Raji (cell line): ENCODE measurements around the gene NDFIP2.

ENCODE experiments used
- POLR2A ChIP-seq: IDR thresholded peaks from 2 replicates; pipeline ENCODE4 v1.6.1; 2011; ENCODE audit warnings: low read depth, low read length, control low read depth; ENCODE audit not compliant: insufficient read depth

NDFIP2 gene, protein sequence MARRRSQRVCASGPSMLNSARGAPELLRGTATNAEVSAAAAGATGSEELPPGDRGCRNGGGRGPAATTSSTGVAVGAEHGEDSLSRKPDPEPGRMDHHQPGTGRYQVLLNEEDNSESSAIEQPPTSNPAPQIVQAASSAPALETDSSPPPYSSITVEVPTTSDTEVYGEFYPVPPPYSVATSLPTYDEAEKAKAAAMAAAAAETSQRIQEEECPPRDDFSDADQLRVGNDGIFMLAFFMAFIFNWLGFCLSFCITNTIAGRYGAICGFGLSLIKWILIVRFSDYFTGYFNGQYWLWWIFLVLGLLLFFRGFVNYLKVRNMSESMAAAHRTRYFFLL

DNA sequence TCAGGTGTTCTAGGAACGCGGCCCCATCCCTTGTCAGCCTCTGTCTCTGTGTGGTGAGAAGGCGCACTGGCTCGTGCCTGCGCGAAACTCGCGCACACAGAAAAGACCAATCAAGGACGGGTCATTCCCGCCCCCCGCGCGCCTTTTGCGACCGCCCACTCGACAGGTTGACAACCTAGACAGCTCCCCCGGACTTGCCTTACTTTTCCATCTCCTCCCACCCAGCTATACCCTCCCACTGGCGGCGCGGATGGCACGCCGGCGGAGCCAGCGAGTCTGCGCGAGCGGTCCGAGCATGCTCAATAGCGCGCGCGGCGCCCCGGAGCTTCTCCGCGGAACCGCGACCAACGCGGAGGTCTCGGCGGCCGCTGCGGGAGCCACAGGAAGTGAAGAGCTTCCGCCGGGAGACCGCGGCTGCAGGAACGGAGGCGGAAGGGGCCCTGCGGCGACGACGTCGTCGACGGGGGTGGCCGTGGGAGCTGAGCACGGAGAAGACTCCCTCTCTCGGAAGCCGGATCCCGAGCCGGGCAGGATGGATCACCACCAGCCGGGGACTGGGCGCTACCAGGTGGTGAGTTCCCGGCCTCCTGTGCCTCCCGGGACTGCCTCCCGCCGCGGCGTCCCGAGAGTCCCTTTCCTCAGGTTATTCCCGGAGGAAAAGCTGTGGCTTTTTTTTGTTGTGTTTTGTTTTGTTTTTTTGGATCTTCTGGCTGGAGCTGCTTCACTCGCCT, at the start of gene NDFIP2:
Gene NDFIP2 (plus strand): TSS at position 202 of the 731 bp plus-strand sequence. CDS start 49 bp downstream, at position 251.
- TF ChIP-seq POLR2A, result peak; percentile 48

DNA sequence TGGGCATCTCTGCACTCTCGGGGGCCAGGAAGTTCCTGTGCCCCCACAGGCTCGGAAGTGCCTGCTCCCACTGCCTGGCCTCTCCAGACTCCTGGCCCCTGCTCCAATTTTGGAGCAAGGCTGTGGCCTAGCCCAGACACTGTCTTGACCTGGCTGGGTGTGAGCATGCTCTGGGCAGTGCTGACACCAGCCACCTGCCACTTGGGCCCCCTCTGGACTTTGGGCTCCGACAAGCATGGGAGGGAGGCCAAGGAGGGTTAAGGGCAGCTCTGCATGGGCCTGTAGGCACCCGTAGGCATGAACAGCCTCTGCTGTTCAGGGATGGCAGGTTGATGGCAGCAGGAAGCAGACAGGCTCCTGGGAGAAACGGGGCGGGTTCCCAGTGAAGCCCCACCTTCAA, 48.9 kb upstream of the NDFIP2 start:
- TF ChIP-seq POLR2A, result no peak

DNA sequence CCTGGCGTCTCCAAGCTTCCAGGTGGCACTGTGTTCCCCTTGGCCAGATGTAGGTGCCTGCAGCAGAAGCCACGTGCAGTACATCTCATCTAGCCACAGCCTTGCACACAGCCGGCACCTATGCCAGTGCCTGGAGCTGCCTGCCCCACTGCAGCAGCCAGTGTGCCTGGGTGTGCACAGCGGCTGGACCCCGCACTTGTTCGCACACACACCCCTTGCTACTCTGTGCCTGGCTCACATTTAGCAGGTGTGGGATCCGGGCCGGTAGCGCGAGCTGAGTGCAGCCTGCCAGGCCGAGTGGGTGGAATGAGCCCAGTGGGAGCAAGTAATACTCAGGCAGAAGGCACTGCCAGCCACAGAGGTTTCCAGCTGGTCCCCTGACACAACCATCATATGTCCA, 48.0 kb upstream of the NDFIP2 start:
- TF ChIP-seq POLR2A, result no peak

DNA sequence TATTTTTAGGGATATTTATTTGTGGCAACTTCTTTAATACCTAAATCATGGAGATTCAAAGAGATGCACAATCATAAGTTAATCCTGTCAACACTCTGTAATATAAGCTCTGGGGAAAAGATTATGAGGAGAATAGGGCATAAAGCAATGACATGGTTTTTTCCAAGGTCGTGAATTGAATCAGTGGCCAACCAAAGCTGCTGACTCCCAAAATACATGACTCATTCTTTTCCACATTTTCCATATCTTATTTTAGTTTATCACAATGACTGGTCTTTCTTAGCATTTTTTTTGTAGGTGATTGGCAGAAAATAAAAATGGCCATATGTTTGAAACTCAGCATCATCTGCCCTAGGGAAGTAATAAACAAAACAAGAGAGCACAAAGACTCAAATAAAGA, 46.4 kb upstream of the NDFIP2 start:
- TF ChIP-seq POLR2A, result no peak

DNA sequence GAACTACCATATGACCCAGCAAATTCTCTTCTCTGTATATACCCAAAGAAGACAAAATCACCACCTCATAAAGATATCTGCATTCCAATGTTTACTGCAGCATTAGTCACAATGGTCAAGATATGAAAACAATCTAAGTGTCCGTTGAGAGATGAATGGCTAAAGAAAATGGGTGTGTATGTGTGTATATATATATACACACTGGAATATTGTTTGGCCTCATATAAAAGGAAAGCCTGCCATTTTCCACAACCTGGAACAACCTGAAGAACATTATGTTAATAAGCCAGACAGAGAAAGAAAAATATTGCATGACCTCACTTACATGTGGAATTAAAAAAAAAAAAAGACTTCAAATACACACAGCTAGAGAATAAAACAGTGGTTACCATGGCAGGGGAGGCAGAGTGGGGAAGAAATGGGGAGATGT, 45.4 kb upstream of the NDFIP2 start:
- no peak for TF ChIP-seq POLR2A

DNA sequence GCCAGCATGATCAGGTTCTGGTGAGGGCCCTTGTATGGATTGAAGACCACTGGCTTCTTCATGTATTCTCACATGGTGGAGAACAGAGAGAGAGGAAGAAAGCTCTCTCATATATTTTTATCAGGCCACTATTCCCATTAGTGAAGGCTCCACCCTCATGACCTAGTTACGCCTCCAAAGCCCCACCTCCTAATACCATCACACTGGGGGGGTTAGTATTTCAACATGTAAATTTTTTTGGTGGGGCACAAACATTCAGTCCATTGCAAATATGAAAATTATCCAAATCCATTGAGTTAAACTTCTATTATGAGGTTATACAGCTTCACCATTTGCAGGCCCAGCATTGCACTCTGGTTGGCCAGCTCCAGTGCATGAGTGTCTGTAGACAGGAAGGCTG, 41.7 kb upstream of the NDFIP2 start:
- TF ChIP-seq POLR2A, result no peak

DNA sequence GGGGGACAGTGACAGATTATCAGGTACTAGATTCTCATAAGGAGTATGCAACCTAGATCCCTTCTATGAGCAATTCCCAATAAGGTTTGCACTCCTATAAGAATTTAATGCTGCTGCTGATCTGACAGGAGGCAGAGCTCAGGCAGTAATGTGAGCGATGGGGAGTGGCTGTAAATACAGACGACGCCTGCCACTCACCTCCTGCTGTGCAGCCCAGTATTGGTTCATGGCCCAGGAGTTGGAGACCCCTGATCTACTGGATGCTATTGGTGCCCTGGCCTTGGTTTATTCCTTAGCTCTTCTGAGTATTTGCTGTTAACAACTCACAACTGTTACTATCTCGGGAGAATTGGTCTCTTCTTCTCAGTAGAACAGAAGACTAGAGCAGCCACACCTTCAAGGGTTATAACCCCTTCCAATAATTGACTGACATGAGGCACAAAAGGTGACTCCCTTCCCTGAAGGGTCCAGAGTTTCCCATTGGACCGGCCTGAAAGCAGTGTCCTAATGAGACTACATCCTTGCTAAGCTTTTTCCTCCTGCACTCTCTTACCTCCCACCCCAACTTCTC, 39.9 kb upstream of the NDFIP2 start:
- no peak for TF ChIP-seq POLR2A

DNA sequence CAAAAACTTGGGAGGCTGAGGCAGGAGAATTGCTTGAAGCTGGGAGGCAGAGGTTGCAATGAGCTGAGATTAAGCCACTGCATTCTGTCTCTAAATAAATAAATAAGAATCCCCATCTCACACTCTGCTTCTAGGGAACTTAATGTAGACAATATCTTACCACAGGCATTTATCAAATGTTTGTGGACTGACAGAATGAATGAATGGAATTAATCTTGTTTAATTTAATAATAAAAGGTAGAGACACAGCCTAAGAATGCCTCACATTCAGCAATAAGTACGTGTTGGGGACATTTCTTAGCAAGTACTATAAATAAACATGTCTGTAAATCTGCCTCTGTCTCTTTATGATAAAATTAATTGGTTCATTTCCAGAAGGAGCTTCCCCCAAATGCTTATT, 38.7 kb upstream of the NDFIP2 start:
- TF ChIP-seq POLR2A, result no peak

DNA sequence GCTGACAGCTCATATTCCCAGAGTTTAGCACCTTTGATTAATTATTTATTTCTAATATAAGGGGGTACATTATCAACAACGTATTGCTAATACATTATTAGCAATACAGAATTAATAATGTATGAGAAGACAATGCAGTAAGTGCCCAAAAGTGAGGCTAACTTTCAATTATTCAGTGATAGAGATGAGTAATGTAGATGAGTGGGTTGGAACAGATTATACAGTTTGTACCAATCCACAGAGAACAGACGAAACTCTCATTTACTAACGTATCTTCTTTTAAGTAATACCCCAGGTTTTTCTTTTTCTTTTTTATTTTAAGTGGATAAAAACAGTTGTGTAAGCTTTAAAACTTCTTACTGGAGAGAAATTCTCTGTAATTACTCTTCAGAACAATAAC, 38.2 kb upstream of the NDFIP2 start:
- no peak for TF ChIP-seq POLR2A

DNA sequence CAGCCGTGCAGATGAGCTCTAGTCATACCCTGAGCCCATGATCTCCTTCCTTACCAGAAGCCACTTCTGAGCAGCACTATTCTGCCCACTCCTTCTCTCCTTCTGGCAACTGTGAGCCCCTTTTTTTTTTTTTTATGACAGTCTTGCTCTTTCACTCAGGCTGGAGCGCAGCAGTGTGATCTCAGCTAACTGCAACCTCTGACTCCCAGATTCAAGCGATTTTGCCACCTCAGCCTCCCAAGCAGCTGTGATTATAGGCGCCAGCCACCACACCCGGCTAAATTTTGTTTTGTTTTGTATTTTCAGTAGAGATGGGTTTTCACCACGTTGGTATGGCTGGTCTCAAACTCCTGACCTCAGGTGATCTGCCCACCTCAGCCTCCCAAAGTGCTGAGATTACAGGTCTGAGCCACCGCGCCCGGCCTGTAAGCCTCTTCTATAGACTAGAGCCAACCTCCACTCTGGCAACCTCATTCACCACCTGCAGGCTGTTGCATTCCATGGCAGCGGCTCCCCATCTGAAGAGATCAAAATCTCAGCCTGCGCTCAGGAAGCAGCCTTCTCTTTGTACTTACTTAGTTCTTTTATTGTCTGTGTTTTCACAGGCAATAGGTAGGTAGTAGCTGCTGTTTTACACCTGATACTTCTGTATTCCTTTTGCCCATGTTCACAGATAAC, 34.8 kb upstream of the NDFIP2 start:
- TF ChIP-seq POLR2A, result no peak

DNA sequence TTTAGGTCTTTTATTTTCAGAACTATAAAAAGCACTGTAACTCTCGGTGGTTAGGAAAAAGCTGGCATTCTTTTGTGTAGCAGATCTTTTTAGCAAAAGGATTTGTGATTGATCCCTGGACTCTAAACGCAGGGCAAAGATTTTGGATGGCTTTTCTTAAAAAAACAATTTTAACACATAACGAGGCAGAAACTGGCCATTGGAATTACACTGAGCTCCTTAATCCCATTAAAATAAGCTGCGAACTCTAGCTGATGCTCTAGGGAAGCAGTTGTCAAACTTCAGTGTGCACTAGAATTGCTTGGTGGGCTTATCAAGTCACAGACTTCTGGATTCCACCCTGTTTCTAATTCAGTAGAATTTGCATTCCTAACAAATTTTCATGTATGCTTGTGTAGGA, 33.8 kb upstream of the NDFIP2 start:
- no peak for TF ChIP-seq POLR2A

DNA sequence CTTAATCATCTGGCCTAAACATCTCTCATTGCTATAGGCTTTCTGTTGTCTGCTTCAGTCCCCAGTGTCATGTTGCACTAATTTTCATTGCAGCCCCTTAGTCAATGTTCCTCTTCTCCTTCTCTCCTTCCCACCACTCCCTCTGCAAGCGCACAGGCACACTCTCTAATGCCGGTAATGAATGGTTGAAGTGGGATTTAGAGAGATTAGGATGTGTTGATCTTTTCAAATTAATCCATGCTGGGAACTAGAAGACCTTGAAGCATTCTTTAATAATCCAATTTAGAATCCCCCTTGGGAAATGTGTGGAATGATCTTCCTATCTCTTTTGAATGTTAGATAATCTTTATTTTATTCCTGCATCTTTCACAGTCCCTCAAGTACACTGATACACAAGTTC, 33.2 kb upstream of the NDFIP2 start:
- no peak for TF ChIP-seq POLR2A

DNA sequence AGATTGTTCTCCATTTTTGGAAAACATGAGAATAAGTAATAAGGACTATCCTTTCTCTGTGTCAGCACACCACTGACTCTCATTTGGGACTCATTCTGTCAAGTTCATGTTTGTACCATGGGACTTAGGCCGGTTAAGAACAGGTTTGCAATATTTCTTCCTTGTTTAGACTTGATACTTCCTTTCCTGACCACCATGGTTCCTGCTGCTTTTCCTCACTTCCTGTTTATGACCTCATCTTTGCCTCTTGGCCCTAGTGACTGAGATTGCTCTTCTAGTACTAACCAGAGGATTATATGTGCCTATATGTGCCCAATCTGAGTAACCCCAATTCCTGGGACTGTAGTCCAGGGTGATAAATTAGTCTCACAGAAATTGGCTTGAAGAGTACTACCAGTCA, 32.5 kb upstream of the NDFIP2 start:
- TF ChIP-seq POLR2A, result no peak

DNA sequence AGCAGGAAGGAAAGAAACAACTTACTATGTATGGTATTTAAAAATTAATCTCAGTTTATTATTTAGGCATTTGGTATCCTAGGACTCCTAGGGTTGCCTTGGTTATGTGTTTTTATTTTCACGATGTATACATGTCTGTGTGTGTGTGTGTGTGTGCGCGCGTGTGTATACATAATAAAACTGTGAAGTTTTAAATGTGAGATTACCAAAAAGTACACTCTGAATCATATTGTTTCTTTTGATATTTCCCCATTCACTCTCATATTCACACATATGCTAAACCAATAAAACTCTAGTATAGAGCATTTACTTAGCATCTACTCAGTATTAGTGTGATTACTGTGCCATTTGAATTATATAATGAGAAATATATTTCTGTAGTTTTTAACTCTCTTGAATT, 30.8 kb upstream of the NDFIP2 start:
- no peak for TF ChIP-seq POLR2A

DNA sequence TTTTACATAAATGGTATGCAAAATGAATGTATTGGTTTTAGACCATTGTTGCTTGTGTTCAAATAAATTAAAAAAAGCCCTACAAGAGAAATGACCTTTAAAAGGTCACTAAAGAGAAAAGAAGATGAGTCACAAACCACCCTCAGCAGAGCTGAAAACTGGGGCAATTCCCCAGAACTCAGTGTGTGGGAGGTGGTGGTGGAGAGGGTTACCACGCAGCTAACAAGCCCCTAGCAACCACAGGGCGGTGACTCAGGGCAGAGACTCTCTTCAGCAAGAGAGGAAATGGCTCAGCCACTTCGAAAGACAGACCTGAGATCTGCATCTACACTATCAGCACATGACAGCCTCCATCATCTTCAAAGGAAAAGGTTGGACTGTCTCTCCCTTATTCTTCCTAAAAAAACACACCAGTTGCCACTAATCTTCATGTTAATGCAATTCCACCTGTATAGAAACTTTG, 29.4 kb upstream of the NDFIP2 start:
- no peak for TF ChIP-seq POLR2A
